Activated naive CD4-positive, alpha-beta T cell treated with anti-CD3 and anti-CD28 coated beads, Interleukin-2, amount 50 U/mL, for 72 hours (primary cell): ENCODE data around the gene GJD2. TPM values are rescaled to one million over a fixed set of nuclear protein-coding genes. Genes with fewer than 3 reads are reported as not detected.

Experiments used
- ATAC-seq, 2 donors: fragments of 150-1000 bp; cut with Tn5 transposase; 2 replicates each; pipeline ENCODE4 v1.10.0; 2021; ENCODE audit warnings: mild to moderate bottlenecking in 2 of 2, moderate library complexity in 2 of 2
- DNase-seq, 2 donors: peaks; one replicate each; pipeline ENCODE4 v3.0.0; 2021 to 2022; ENCODE audit warnings: low spot score in 2 of 2
- H3K27ac Mint-ChIP-seq, 2 donors: one replicate each; pipeline ENCODE4 v1.8.0; 2022; ENCODE audit warnings: mild to moderate bottlenecking in 2 of 2, mixed read lengths in 2 of 2
- H3K36me3 Mint-ChIP-seq, 2 donors: one replicate each; pipeline ENCODE4 v1.8.0; 2022; ENCODE audit warnings: mixed read lengths in 2 of 2
- H3K9me3 Mint-ChIP-seq, 2 donors: one replicate each; pipeline ENCODE4 v1.8.0; 2022; ENCODE audit warnings: mixed read lengths in 2 of 2
- total RNA-seq, 2 donors: library from RNA; stranded (reverse); gene quantifications; one replicate each; pipeline ENCODE4 v1.2.3, GENCODE V29; 2022

GJD2 gene
- total RNA-seq, 2 donors from 2014 or later = not detected

DNA sequence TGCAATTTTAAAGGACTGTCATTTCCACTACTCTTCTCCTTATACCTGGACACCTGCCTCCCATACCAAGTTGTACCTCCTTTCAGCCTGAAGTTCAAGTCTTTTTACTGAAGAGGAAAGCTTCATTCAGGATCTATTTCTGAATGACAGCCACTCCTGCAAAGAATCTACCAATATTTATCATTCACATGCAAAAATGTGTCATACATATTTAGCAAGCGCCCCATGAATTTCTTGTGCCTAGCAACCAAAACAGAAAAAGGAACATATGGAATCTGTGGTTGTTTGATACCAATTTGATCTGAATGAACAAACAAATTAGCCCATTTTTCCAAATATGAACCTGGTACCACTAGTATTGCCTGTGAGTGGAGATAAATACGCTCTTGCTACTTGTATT lies 16.8 kb downstream of the GJD2 start:
- Mint-ChIP-seq H3K36me3 (no peaks in the 10 kb centered on the region), H3K27ac (no peak overlapping the region), H3K9me3 (no peaks in the 10 kb centered on the region)
- ATAC-seq = no peak
- no peak for DNase-seq

- no peak for ATAC-seq
- Mint-ChIP-seq H3K9me3 (no peaks in the 10 kb centered on the region), H3K27ac (no peak overlapping the region), H3K36me3 (no peaks in the 10 kb centered on the region)
- no peak for DNase-seq
Observed at GRCh38 chr15:34737477-34737876, 17.3 kb downstream of the GJD2 start.

GRCh38 chr15:34734303-34734702 lies 20.5 kb downstream of the GJD2 start:
- no peak overlapping the region for H3K27ac Mint-ChIP-seq

DNA sequence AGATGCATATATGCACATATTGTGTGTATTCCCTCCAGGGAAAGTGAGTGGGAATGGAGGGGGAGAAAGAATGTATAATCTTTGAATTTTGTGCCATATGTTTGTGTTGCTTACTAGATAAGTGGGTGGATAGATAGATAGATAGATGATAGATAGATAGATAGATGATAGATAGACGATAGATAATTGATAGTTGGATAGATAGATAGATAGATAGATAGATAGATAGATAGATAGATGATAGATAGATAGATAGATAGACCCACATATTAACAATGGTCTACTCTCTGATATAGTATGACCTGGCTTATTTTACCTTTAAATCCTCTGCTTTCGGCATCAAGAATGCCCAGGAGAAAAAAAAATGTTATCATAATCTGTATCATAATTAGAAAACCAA lies 21.2 kb downstream of the GJD2 start:
- DNase-seq (no peak), ATAC-seq (no peak)
- Mint-ChIP-seq H3K36me3 (no peaks in the 10 kb centered on the region), H3K27ac (no peak overlapping the region), H3K9me3 (no peaks in the 10 kb centered on the region)

More at GRCh38 chr15:34734303-34734702, 20.5 kb downstream of the GJD2 start:
- ATAC-seq (no peak), DNase-seq (no peak)
- Mint-ChIP-seq H3K9me3 (no peaks in the 10 kb centered on the region), H3K36me3 (no peaks in the 10 kb centered on the region)

- peaks cover 0 to 4% of the 10 kb centered on the region in 2 donors for H3K9me3 Mint-ChIP-seq
- no peak for DNase-seq
- H3K36me3 Mint-ChIP-seq = no peaks in the 10 kb centered on the region
- ATAC-seq = no peak
- H3K27ac Mint-ChIP-seq = peak overlapping the region in 1 of 2 donors; percentile 37
Observed at GRCh38 chr15:34732430-34732829, 22.4 kb downstream of the GJD2 start.

- ATAC-seq = no peak
- H3K36me3 Mint-ChIP-seq = no peaks in the 10 kb centered on the region
- H3K9me3 Mint-ChIP-seq = peaks cover 0 to 4% of the 10 kb centered on the region in 2 donors
- H3K27ac Mint-ChIP-seq = no peak overlapping the region
- DNase-seq = no peak
Observed at GRCh38 chr15:34730701-34731100, 24.1 kb downstream of the GJD2 start.

DNA sequence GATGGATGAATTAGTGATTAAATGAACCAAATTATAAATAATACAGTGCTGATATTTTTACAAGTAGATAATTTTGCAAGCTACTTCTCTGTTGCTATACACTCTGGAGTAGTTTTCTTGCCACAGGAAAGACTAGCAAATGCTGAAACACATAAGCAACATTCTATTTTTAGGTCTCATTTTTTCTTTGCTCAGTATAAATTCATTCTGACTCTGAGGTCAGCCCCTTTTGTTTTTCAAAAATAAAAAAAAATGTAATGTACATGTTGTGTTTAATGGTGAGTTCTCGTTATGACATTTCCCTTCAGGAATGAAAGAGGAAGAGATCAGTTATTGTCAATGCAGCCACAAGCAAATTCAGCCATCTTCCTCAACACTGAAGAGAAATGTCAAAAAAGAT lies 24.9 kb downstream of the GJD2 start:
- ATAC-seq (no peak), DNase-seq (no peak)
- H3K36me3 Mint-ChIP-seq = no peaks in the 10 kb centered on the region
- no peak overlapping the region for H3K27ac Mint-ChIP-seq
- peaks cover 0 to 4% of the 10 kb centered on the region in 2 donors for H3K9me3 Mint-ChIP-seq

DNA sequence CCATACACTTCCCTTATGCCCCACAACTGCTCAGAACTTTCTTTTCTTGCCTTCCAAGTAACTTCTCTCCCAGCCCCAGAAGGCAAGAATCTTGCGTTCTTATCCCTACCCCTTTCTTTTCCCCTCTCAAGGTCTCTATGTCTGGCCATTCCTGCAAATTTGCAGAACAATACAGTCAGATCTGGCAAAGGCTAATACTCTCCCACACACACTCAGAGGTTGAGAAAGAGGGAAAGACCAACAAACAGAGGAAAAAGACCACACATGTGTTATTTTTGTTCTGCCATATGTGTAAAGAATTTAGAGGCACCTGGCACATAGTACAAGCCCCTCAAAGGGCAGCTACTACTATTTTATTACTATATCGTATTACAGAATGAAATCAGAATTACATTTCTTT lies 25.7 kb downstream of the GJD2 start:
- Mint-ChIP-seq H3K36me3 (no peaks in the 10 kb centered on the region), H3K27ac (no peak overlapping the region), H3K9me3 (peaks cover 0 to 4% of the 10 kb centered on the region in 2 donors)
- DNase-seq = no peak
- no peak for ATAC-seq

DNA sequence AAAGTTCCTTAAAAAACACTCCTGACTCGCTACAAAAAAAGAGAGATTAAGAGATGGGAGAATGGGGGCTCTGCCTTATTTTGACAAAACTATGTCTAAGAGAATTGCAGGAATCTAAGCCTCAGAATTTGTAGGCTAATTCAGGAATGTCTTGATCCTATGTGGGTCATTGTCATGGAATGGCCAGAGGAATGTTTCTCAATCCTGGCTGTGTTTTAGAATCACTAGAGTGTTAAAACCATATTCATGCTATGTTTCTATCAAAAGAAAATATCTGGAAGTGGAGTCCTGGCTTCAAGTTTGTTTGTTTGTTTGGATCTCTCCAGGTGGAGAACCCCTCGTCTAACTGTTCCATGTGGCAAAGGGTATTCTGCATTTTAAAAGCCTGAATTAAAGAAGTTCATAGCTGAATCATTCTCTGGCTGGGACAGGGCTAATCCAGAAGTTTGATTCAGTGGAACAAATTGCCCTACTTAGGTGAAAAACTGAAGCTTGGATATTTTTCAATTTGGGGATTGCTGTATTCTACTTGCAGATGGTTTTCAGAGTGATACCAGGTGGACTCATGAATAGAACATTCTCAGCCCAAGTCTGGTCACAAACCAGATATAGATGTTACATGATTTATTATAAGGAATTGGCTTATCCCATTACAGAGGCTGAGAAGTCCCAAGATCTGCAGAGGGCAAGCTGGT lies 28.2 kb downstream of the GJD2 start:
- ATAC-seq (no peak), DNase-seq (no peak)
- Mint-ChIP-seq H3K9me3 (peaks cover 0 to 4% of the 10 kb centered on the region in 2 donors), H3K36me3 (no peaks in the 10 kb centered on the region), H3K27ac (no peak overlapping the region)

GRCh38 chr15:34725556-34725955 lies 29.2 kb downstream of the GJD2 start:
- Mint-ChIP-seq H3K27ac (no peak overlapping the region), H3K9me3 (peaks cover 0 to 4% of the 10 kb centered on the region in 2 donors), H3K36me3 (no peaks in the 10 kb centered on the region)
- DNase-seq = no peak
- no peak for ATAC-seq

DNA sequence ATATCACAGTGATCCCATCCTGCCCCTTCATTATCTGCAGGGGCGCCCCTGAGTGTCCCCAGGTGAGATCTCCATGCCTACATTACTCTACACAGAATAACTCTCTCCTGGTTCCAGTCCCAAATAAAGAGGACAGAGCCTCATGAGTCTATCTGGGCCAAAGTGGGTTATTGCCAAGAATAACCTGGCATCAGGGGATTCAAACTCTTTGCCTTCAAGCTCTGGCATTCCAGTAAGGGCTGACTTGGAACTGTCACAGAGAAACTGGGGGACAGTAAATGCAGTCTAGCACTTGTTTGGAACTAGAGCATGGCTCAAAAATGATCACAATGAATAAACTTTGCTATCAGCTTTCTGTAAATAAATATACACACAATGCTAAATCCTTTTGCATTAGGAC lies 30.3 kb downstream of the GJD2 start:
- ATAC-seq = no peak
- Mint-ChIP-seq H3K27ac (no peak overlapping the region), H3K36me3 (no peaks in the 10 kb centered on the region), H3K9me3 (peaks cover 0 to 4% of the 10 kb centered on the region in 2 donors)
- no peak for DNase-seq

DNA sequence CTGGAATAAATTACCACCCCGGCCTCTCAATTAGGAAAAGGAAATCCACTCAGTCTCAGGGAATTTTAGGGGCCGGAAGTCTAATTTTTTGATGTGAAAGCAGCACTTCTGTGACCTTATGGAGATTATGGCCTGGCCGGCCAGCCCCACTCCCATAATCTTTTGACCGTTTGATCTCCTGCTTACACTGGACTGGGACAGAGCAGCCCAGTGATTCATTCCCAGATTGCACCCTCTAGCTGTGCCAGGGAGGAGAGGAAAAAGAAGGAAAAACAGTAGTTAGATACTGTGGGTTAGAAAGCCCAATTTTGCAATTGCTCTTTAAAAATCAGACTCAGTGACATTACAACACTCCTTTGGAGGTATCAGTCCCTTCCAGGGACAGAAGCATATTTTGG lies 32.4 kb downstream of the GJD2 start:
- H3K36me3 Mint-ChIP-seq = no peaks in the 10 kb centered on the region
- DNase-seq (no peak), ATAC-seq (no peak)

DNA sequence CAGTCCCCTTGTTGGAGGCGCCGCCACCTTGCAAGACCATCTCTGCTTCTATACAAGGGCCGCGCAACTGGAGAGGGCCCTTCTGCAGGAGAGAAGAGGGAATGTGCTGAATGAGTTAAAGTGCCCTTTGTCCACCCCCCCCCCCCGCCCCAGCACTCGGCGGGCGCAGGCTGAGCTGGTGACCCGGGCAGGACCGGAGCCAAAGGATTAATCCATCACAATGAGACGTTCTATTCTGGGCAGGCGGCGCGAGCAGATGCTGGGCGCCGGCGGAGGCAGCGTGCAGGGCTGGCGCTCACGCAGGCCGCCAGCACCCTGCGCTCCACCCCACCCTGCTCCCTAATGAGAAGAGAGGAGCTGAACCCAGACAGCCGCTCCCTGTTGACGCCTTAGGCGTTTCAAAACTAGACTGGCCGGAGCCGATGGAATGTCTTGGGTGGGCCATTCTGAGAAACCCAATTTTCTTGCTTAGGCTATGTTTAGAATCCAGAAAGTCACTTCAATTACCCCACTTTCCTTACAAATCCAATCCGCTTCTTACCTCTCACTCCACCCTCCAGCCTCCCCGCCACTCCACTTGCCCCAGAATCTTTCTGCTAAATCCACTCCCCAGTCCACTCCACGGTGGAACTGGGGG lies 32.9 kb downstream of the GJD2 start:
- no peak for ATAC-seq

More for the DNA sequence above, 32.4 kb downstream of the GJD2 start:
- no peak overlapping the region for H3K27ac Mint-ChIP-seq
- H3K9me3 Mint-ChIP-seq = no peaks in the 10 kb centered on the region

DNA sequence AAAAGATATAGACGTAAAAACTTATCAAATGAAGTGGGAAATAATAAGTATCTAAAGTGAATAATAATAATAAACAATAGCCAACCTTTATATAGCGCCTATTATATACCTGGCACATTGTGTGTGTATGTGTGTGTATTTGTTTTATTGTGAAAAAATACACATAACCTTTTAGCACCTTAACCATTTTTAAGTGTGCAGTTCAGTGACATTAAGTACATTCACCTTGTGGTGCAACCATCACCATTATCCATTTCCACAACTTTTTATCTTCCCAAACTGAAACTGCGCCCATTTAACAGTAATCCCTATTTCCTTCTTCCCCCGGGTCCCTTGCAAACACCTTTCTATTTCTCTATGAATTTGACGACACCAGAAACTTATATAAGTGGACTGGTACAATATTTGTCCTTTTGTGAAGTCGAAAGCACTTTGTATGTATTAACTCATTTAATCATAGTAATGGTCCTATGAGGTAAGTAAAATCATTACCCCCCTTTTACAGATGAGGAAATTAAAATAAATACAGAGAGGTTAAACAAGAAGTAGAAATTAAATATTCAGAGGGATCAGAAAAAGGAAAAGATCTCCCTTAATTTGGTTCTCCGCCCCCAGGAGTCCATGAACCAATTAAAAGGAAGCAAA lies 33.5 kb downstream of the GJD2 start:
- ATAC-seq (no peak), DNase-seq (no peak)
- Mint-ChIP-seq H3K36me3 (no peaks in the 10 kb centered on the region), H3K27ac (no peak overlapping the region), H3K9me3 (no peaks in the 10 kb centered on the region)

More for the DNA sequence above, 32.9 kb downstream of the GJD2 start:
- DNase-seq = no peak
- no peak overlapping the region for H3K27ac Mint-ChIP-seq
- no peaks in the 10 kb centered on the region for H3K9me3 Mint-ChIP-seq
- no peaks in the 10 kb centered on the region for H3K36me3 Mint-ChIP-seq

GRCh38 chr15:34719695-34720094 lies 35.1 kb downstream of the GJD2 start:
- Mint-ChIP-seq H3K9me3 (no peaks in the 10 kb centered on the region), H3K36me3 (no peaks in the 10 kb centered on the region), H3K27ac (no peak overlapping the region)
- ATAC-seq = no peak
- no peak for DNase-seq

DNA sequence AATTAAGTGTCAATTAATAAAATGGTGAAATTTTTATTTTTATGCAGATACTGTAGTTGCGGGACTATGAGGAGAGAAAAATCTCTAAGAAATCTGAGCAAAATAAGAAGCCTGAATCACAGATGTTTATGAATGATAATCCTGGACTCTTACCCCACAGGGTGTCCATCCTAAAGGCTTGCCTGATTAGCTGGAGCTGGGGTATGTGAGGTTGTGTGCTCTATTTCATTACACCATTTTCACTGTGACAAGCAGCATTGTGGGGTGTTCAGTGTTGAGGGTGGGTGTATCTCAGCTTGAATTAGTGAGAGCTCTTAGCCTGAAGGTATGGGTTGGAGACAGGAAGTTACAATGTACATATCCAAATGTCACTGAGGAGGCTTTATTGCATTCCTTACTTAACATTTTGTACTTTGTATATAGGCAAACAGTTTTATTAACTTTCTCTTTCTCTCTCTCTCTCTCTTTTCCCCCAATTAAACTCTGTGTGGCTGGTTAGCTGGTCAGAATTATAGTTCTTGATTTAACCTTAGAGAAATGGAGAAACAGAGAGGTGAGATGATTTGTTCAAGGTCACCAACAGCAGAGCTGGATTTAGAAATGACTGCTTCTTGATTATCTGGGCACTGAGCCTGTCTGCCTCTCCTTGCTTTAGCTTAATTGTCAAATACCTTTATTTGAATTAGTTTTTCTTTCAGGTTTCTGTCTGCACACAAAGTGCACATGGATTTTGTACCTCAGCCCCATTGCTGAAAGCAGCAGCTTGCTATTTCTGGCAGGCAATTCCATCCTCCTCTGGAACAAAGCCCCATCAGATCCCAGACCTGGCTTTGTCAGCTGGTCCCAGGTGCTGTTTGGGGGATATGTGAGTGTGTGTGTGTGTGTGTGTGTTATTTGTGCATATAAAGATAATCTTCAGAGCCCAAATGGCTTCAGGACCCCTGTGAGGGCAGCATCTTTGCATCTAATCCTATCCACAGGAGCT lies 35.8 kb downstream of the GJD2 start:
- no peak for ATAC-seq
- H3K9me3 Mint-ChIP-seq = no peaks in the 10 kb centered on the region
- H3K27ac Mint-ChIP-seq = no peak overlapping the region
- DNase-seq = no peak
- no peaks in the 10 kb centered on the region for H3K36me3 Mint-ChIP-seq

DNA sequence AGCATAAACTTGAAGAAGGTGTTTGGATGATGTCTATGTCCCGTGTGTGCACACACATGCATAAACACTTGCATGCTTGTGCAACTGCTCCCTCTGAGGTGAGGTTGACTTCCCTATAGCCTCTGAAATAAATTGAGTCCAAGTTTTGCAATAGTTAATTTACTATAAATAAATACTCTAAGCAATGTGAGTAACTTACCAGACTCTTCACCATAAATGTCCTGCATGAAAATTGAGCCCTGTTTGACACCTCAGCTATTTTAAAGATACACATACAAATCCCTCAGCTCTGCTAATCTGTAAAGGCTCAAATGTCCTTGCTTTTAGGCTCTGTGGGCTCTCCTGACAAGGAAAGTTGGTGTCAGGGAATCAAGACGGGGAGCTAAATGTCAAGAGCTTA lies 37.1 kb downstream of the GJD2 start:
- H3K9me3 Mint-ChIP-seq = no peaks in the 10 kb centered on the region
- no peak overlapping the region for H3K27ac Mint-ChIP-seq
- no peak for ATAC-seq
- no peaks in the 10 kb centered on the region for H3K36me3 Mint-ChIP-seq
- DNase-seq = no peak
